GM18508 (cell line): ENCODE data around the gene RPL3.

ENCODE experiments used
- ATAC-seq: cut with Tn5 transposase; IDR thresholded peaks from one replicate; pipeline ENCODE4 v1.9.1; 2021; ENCODE audit warnings: moderate number of reproducible peaks; ENCODE audit not compliant: insufficient read depth, unreplicated experiment

RPL3 gene

DNA sequence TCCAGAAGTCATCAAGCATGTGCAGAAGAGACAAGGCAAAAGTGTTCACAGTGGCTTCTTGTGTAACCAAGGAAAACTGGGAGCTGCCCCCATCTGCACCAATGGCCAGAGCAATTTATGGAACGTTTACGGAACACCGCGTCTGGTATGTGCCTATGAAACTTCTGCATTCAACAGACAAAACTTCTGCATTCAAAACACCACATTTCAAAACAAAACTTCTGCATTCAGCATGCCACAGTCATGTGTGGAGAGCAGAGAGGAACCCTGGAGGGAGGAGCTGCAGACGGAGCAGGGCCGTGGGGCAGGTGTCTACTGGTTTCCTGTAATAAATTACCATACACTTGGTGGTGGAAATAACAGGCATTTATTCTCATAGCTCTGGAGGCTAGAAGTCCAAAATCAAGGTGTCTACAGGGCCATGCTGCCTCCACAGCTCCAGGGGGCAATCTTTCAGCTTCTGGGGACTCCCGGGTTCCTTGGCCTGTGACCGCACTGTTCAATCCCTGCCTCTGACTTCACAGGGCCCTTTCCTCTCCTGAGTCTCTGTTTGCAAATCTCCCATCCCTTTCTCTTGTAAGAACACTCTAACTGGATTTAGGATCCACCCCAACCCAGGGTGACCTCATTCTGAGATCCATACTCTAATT, 32.2 kb downstream of the RPL3 start:
- ATAC-seq: no peak

DNA sequence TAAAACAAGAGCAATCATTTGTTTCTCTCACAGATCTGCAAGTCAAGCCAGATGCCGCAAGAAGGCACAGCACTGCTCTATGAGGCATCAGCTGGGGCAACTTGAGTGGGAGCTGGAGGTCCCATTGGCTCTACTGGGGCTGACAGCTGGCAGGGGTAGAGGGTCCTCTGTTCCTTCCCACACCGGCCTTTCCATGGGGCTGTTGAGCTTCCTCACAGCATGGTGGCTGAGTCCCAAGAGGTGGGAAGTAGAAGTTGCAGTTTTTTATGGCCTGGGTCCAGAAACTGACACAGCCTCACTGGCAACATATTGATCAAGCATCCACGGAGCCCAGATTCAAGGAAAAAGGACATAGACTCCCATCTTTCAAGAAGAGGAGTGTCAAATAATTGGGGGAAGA, 34.4 kb downstream of the RPL3 start:
- ATAC-seq: no peak

DNA sequence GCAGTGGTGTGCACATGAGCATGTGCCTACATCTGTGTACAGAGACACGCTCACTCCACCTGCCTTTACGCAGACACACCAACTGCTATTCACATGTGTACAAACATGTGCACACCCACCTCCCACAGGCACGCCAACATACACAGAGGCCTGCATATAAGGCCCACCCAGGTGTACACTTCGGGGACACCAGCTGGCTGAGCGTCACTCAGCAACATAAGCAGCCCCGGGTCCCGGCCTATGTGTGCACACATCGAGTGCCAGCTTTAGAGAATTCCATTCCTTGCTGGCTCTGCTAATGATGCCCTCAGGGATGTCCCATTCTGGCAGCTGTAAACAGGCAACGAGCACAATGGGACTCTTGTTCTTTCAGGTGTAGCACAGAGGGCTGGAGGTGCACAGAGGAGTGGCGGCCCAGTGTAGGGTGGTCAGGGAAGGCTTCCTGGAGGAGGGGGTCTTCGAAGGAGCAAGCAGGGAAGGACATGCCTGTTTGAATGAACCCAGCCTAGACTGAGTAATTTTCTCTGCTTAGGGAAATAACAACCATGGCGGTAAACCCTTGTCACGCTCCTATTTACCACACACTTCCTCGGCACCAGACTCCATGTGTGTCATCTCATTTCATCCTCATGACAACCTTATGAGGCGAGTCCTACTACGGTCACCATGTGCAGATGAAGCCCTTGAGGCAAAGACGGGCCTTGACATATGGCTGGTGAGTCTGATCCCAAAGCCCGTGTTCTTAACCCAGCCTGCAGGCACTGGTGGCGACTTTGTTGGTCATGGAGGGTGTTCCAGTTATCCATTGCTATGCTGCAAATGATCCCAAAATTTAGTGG, 35.1 kb downstream of the RPL3 start:
- ATAC-seq: no peak

DNA sequence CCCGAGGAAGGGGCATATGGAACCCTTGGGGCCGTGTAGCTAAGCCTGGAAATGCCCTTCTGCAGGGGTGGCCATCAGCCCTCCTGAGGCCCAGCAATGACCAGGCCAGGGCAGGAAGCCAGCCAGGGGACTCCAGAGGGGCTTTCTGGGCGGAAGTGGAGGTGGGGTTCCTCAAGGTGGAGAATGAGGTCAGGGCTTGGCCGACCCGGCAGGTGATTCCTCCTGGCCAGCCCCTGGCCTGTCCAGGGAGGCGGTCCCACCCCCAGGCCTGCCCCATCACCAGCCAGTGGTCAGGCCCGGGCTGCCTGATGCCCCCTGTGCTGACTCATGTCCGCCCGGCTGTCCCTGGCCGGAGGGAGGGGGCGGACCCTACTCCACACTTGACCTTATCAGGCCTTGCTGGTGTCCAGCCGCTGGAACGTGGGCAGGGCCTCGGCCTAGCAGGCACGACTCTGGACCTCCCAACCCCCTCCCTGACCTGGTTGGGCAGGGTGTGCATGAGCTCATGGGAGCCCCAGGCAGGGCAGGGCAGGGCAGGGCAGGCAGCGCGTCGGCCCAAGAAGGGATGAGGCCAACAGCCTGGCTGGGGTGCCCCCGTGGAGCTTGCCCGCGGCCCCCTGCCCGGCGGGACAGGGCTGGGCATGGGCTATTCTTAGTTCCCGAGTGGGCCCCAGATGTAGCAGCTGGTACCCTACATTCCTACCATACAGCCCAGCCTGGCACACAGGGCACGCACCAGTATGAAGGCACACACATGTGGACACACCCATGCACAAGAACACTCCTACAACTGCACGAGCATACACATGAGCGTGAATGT, 35.9 kb downstream of the RPL3 start:
- no peak for ATAC-seq

DNA sequence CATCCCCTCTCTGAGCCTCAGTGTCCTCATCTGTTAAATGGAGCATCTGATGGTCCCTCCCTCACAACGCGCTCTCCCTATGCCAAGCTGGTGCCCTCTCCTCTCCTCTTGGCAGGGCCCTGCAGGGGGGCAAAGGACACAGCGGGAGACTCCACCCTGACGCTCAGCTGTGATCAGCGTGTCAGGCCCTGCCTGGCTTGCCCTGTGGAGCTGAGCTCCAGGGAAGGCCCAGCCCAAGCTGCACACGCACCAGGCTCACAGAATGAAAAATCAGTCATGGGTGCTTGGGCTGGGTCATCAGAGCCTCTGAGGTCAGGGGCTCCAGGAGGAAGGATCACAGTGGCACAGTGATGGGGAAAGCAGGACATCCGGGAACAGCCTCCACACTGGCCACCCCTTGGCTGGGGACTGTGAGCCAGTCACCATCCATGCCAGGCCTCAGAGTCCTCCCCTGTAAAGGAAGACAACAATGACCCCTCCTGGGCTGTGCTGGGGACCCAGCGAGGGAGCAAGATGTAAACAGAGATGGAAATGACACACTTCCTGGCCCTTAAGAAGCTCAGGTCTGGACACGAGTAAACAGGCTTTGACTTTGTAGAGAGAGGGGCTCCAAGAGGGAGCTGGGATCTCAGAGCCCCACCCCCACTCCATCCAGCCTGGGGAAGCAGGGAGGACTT, 36.6 kb downstream of the RPL3 start:
- no peak for ATAC-seq

DNA sequence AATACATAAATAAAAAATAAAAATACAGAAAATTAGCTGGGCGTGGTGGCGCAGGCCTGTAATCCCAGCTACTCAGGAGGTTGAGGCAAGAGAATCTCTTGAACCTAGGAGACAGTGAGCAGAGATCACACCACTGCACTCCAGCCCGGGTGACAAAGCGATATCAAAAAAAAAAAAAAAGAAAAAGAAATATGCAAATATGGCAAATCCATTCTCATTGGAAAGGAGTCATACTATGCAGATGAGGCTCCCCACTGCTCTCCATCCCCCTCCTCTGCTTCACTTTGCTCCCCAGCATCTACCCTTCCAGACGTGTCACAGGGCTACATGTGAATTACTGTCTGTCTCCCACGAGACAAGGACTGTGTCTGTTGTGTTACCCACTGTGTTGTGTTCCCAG, 38.3 kb downstream of the RPL3 start:
- ATAC-seq: no peak

DNA sequence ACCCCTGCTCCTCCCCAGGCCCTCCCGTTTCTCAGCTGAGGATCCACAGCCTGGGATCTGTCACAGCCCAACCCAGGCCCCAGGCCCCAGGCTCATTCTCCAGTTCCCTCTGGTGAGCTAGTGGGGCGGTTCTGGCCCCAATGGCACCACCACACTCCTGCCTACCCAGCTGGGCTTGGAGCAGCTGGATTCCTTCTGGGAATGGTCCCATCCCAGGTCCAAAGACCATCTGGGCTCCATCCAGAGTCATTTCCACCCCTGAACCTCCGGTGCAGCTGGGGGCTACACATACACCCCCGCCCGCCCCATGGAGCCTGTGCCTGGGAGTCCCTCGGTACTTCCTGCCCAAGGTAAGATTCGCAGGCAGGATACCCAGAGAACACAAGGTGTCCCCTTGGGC, 39.2 kb downstream of the RPL3 start:
- ATAC-seq: no peak

DNA sequence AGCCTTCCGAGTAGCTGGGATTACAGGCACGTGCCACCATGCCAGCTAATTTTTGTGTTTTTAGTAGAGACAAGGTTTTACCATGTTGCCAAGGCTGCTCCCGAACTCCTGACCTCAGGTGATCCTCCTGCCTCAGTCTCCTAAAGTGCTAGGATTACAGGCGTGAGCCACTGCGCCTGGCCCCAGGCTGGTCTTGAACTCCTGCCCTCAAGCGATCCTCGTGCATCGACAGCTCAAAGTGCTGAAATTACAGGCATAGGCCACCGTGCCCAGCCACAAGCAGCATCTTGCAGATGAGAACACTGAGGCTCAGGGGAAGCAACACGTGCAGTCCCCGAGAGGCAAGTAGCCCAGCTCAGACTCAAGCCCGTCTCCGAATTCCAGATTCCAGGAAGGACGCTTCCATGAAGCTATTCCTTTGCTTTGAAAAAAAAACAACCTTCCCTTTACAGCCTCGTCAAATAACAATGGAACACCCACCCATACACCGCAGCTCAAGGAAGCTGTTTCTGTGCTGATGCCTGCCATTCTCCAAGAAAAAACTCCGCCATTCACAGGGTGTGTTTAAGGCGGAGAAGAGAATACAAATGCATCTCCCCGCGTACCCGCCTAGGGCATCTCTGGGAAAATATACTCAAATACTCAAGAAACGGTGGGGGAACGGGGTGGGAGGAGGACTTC, 40.1 kb downstream of the RPL3 start:
- ATAC-seq: no peak

DNA sequence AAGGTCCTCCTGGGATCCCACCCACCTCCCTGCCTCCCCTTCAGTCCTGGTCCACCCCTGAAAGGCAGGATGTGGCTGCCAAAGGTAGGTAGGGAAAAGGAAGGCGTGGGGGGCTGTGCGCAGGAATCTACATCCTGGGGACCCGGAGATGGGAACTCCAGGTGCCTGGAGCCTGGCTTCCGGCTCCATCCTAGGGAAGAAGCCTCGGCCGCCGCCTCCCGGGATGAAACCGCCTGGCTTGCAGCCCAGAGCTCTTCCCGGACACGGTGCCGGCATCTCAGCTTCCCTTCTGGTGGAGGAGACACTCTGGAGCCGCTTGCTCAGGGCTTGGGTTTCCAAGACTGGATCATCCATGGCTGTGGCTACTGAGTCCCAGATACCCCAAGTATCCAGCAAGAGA, 41.4 kb downstream of the RPL3 start:
- ATAC-seq: no peak

DNA sequence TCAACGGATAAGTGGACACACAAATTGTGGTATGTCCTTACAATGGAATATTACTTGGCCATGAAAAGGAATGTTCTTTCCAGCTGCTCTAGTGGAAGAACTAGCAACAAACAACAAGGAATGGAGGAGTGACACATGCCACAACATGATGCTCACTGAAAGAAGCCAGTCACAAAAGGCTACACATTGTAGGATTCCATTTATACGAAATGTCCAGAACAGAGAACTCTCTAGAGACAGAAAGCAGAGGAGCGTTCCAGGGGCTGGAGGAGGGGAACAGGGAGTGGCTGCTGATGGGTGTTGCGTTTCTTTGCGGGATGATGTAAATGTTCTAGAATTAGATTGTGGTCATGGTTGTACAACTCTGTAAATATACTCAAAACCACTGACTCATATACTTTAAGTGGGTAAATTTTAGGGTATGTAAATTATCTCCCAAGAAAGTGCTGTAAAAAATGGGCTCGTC, 42.2 kb downstream of the RPL3 start:
- ATAC-seq: no peak

DNA sequence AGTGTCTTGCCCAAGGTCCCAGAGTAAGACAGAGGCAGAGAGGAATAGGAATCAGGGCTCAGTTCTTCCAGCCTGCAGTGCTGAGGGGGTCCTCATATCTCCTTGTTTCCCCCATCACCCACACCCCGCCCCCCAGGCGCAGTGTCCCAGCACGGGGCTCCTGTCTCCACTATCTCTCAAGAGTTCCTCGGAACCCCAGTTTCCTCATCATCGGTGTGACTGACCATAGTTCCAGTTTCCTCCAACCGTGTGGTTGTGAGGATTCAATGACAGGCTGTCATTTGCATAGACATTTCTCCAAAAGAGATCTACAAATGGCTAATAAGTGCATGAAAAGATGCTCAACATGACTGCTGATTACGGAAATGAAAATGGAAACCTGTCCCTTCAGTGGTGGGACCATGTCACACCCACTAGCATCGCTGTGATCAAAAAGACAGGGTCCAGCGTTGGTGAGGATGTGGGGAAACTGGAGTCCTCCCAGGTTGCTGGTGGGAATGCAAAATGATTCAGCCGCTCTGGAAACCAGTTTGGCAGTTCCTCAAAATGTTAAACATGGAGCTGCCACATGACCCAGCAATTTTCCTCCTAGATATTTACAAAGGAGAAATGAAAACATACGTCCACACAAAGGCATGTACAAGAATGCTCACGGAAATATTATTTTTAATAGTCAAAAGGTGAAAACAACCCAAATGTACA, 42.8 kb downstream of the RPL3 start:
- ATAC-seq: no peak

DNA sequence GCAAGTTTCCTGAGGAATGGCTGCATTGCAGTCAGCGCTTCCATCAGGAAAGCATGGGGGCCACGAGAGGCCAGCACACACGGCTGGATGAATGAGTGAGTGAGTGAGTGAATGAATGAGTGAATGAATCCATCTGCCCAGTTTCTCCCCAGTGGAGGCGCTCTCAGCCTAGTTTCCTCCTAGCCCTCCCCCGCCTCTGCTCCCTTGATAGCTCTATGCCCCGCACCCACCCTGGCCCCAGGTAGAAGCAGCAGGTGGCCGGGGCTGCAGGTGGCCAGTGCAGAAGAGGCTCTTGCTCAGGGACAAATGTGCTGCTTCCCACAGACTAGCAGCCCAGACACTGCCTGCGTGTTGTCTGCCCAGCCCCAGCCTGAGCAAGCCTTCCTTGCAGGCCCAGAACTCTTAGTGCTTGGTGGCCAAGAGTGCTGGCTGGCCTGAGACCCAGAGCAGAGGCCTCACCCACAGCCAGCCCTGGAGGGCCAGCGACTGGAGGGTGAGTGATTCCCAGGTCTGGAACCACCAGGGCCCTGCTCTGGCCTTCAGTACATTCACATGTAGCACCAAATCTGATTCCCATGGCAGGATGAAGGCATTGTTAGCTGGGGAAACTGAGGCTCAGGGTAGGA, 43.5 kb downstream of the RPL3 start:
- ATAC-seq: no peak

DNA sequence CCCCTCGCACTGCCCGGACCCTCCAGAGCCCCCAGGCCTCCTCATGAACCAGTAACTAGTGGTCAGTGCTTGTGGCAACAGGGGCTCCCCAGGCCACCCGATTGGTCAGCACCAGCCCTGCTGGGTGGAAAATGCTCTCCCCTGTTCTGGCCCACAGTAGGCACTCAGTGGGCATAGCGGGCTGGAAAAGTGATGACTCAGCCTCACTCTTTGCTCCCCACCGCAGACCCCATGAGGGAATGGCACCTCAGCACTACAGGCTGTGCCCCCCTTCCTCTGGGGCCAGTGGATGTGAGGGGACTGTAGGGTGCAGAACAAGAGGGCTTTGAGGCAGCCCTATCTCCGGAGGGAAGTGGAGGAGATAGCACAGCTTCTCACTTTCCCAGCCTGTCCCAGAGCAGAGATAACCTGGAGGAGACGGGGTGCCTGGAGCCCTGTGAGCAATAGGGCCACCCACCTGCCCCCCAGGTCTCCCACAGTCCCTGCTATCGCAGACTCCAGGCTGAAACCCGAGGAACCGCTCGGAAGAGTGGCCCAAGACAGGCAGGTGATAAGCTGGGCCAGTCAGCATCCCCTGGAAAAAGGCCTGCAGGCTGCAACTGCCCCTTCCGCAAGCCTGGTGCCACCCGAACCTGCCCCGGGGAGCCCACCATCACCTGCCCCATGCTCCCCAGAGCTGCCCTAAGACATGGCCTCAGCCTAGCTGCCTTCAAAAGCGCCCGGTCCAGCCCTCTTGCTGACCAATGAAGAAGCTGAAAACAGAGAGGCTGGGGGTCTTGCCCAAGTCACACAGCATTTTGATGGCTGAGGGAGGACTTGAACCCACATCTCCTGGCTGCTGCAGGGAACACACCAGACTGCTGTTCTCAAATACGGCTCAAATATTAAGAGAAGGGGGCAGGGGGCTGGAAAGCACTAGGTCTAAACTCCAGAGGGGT, 45.2 kb downstream of the RPL3 start:
- ATAC-seq: no peak

DNA sequence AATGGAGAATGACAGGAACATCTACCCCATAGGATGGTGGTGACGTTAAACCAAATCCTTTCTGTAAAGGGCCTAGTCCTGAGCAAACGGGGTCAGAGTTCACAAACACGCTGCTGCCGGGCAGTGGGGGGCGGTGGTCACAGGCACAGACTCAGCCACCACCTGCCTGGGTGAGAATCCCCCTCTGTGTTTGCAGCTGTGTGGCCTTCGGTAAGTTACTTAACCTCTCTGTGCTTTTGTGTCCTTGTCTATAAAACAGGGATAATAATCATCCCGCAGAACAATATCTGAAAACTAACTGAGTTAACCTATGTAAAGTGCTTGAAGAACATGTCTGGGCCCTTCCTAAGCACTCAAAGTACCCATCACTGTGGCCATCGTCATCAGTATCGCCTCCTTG, 48.6 kb downstream of the RPL3 start:
- no peak for ATAC-seq

DNA sequence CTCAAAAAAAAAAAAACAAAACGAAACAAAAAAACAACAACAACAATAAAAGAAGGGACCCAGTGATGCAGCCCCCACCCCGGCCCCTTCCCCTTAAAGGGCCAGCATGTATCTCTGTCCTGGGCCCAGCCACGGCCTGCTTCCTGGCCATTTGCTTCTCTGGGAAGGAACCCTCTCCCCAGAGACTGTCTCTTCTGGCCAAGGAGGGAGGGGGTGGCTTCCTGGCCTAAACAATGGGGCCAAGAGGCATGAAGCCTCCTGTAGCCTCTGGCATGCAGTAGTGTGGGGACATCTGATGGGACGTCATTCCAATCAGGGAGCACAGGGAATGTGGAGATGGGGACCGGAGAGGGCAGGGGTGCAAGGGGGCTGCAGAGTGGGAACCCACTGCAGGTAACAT, 49.1 kb downstream of the RPL3 start:
- no peak for ATAC-seq

DNA sequence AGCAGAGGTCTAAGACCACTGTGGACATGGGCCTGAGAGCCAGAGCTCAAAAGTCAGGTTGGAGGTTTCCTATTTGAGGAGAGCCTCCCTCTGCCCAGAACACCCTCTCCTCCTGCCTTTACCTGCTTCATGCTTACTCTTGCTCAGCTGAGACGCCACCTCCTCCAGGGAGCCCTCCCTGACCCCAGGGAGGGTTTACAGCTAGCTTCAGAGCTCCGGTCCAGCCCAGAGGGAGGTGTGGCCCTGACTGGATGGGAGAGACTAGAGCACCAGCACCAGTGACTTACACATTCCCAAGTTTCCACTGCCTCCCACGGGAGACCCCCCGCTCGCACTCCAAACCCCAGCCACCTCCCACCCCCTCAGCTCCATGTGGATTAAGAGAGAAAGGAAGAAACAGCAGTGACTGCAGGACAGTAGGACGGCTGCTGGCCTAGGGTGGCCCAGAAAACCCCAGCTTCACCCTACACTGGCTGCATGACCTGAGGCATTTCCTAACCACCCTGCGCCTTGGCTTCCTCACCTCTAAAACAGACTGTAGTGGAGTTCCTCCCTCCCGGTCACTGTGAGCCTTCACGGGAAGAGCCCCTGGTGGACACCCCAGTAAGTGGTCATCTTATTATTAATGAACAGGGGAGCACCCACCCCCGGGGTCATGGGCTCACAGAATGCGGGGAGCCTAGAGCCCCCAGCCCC, 50.2 kb downstream of the RPL3 start:
- ATAC-seq: no peak

DNA sequence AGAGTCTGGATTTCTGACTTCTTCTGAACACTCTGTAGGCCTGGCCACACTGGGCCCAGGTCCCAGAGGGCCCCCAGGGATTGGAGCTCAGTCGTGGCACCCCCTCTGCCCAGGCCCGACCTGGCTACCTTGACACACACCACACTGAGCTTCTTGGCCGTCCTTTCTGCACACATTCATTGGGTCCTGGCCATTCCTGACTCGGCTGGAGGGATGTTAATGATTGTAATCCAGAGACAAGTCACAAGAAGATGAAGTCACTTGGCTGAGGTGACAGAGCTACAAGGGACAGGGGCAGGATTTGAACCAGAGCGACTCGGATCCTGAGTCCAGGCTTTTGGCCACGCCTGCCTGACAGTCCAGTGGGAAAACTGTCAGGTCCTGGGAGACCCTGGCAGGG, 50.8 kb downstream of the RPL3 start:
- no peak for ATAC-seq
